GM15510 (cell line): ENCODE data around the gene NCKAP5.

ENCODE experiments used
- POLR2A ChIP-seq: IDR thresholded peaks from 3 replicates; pipeline ENCODE4 v1.6.1; 2011; ENCODE audit warnings: borderline replicate concordance; ENCODE audit not compliant: insufficient read length; ENCODE audit errors: extremely low read depth

The NCKAP5 gene

GRCh38 chr2:132776287-132776686 is 792.0 kb downstream of the NCKAP5 start:
- no peak for TF ChIP-seq POLR2A

DNA sequence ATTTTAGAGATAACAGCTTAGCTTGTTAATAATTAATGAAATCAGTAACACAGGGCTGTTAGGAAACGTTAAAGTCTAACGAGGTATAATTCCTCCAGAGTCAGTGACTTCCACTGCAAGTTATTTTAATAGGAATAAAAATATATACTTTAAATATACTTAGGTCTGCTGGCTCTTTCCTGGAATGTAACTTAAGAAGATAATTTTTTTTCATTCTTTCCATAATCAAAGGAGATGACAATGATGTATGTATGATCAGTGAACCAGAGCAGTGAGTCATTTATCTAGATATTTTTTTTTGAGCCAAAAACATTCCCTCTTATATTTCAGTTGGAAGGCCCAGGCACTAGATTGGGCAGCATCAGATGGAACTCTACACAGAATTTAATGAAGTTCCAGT is 794.1 kb downstream of the NCKAP5 start:
- no peak for TF ChIP-seq POLR2A

GRCh38 chr2:132773331-132773730 is 794.9 kb downstream of the NCKAP5 start:
- no peak for TF ChIP-seq POLR2A

DNA sequence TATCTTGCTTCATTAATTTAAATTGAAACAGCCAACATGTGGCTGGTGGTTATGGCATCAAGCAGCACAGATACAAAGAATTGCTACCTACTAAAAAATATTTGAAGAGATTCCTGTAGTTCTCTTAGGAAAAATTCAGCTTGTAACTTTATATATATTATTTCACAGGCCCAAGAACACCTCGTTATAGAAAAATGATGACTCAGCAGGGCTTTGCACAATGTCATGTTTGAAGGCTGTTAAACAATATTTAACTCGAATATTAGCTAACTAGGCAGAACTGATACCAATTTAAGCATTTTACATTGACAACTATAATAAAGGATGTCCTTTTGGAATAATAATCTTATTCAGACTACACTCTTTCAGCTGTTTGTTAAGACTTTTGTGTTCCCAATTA is 795.9 kb downstream of the NCKAP5 start:
- no peak for TF ChIP-seq POLR2A

GRCh38 chr2:132766573-132766972 is 801.7 kb downstream of the NCKAP5 start:
- no peak for TF ChIP-seq POLR2A

GRCh38 chr2:132761437-132761836 is 806.8 kb downstream of the NCKAP5 start:
- no peak for TF ChIP-seq POLR2A

DNA sequence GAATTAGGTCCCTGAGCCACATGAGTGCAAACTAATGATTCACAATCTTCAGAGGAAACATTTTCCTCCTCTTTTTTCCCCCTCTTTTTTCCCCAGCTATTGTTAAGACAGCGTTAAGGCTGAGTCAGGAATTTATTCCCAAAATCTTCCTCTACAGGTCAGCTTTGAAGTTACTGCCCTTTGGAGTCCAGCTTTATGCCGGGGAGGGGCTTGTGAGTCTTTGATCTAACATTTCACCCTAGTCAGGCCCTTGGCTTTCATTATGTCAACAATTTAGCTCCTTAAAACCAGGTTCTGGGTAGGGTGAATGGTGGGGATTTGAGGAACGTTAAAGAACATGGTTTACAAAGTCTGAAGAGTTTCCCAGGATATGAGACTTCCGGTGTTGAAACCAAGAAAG is 807.3 kb downstream of the NCKAP5 start:
- TF ChIP-seq POLR2A, result no peak

DNA sequence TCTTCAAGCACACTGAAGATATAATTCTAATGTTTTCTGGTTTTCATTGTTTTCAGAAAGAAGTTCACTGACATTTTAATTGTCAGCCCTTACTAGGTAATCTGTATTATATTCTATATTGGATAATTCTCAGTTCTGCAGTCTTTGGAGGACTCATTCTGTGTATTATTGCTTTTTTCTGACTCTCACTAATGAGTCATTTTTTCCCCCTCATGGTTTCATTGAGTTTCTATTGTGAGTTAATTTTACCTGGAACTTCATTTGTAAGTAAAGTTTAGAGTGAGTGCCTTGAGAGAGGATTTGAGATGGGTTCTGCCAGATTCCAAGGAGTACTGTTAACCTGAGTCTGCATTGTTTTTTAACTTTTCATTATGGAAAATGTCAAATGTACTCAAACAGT is 807.9 kb downstream of the NCKAP5 start:
- no peak for TF ChIP-seq POLR2A

DNA sequence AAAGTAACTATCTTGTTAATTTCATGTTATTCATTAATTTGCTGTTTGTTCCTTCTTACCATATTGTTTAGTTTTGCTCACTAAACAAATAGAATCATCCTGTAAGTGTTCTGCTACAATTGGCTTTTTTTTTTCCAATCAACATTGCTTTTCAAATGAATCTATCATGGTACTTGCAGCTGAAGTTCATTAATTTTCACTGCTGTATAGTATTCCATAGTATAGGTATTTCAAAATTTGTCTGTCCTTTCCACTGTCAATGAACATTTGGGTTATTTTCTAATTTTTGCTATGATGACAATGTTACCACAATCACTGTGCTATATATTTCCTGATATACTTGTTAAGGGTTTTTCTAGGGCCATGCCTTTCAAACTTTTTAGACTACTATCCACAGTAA is 809.3 kb downstream of the NCKAP5 start:
- TF ChIP-seq POLR2A, result no peak

DNA sequence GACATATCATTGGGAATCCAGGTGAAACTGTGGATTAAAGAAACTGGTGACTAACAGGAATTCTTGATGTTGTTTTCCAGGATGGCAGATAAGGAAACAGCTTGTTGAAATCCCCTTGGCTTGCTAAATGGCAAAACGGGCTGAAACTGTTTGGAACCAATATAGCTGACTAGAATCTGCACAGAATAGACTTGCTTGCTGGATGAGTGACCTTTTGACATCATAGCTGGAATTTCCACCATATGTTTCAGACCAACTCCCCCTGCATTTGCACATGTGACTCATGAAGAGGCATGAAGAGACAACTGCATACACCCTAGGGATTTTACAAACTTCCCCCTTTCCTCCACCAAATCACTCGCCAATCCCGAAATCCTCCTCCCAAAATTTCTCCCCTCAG is 810.6 kb downstream of the NCKAP5 start:
- no peak for TF ChIP-seq POLR2A

DNA sequence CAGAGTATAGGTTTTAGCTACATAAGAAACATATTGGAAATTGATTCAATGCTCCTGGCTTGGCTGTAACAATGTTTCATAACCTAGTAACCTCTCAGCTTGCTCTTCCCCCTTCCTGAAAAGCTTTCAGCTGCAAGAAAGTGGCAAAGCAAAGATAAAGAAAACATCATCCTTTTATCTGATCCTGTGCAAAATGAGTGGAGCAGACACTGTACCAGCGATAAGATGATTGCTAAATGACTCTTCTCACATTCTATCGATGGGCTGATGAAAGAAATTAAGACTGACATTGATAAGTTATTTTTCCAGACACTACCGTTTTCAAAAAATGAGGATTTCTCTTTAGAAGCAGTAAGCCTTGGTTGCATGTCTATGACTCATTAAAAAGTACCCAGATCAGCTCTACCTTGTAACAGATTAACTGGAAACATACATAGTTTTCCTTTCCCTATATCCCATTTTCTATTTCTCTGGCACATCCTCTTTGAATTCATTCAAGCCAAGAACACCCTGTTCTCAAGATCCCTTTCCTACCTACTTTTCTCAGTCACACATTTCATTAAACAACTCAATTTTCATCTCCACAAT is 811.2 kb downstream of the NCKAP5 start:
- TF ChIP-seq POLR2A, result no peak

GRCh38 chr2:132754867-132755472 is 813.3 kb downstream of the NCKAP5 start:
- no peak for TF ChIP-seq POLR2A

DNA sequence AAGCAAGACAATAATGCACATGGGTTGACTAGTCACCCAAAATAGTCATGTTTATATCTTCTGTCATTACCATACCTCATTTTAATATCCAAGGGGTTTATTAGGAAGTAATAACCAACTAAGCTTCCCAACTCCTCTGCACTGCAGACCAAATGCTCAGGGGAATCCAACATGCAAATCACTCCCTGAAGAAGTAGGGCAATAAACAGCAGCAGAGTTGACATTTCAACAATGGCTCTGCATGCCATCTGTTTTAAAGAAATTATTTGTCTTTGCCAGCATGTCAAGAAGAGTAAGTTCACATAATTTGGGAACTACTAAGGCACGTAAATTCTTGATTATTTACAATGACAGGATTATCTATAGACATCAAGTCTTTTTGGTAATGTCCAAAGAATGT is 813.9 kb downstream of the NCKAP5 start:
- TF ChIP-seq POLR2A, result no peak

GRCh38 chr2:132752421-132753206 is 815.6 kb downstream of the NCKAP5 start:
- no peak for TF ChIP-seq POLR2A

- TF ChIP-seq POLR2A, result no peak
These were observed 816.4 kb downstream of the NCKAP5 start for GRCh38 chr2:132751836-132752235.

GRCh38 chr2:132750606-132751005 is 817.7 kb downstream of the NCKAP5 start:
- no peak for TF ChIP-seq POLR2A
